Colonic mucosa (tissue), 4 donors: ENCODE data around the gene RYR3. TPM values are rescaled to one million over a fixed set of nuclear protein-coding genes. Genes with fewer than 3 reads are reported as not detected.

Experiments
- DNase-seq: peaks from one replicate; pipeline ENCODE4 v3.0.0-alpha.2; 2020
- H3K27ac ChIP-seq: fragments of 200-600 bp; one replicate; pipeline ENCODE4 v1.8.0; 2021
- H3K27me3 ChIP-seq: fragments of 200-600 bp; one replicate; pipeline ENCODE4 v1.8.0; 2021
- H3K36me3 ChIP-seq: fragments of 200-600 bp; one replicate; pipeline ENCODE4 v1.8.0; 2021
- H3K4me1 ChIP-seq: fragments of 200-600 bp; one replicate; pipeline ENCODE4 v1.8.0; 2021; ENCODE audit warnings: mild to moderate bottlenecking
- H3K4me3 ChIP-seq: fragments of 200-600 bp; one replicate; pipeline ENCODE4 v1.8.0; 2021
- H3K9ac ChIP-seq, 2 donors: one replicate each; pipeline ENCODE4 v1.7.0; 2013; ENCODE audit warnings: control low read depth in 2 of 2, low read depth in 2 of 2, low read length in 2 of 2
- H3K9me3 ChIP-seq: fragments of 200-600 bp; one replicate; pipeline ENCODE4 v1.8.0; 2021
- CTCF ChIP-seq: fragments of 200-600 bp; IDR thresholded peaks from one replicate; pipeline ENCODE4 v1.8.0; 2022; ENCODE audit warnings: antibody characterized with exemption, mild to moderate bottlenecking
- intact Hi-C: fragments of 100-400 bp; cut with DNase I; formaldehyde crosslinking; loops from one replicate; pipeline ENCODE4 v1.14.1; 2022
- total RNA-seq, 2 donors: library from RNA; stranded (reverse); fragmentation: NEBNext Ultra II Directional in 1 of 2; extraction: Animal tissue kit (Norgen Biotek cat#: 25700) in 1 of 2; gene quantifications; one replicate each; pipeline ENCODE4 v1.2.1, GENCODE V29; 2021
- donor health status: healthy.
- donor health status: DM: no; HTN: no; CAD: no.
- donor health status: DM: no; HTN: no; CAD: no.

Gene RYR3
- total RNA-seq, 2 donors from 2014 or later, result 0.17 to 1.1 TPM

DNA sequence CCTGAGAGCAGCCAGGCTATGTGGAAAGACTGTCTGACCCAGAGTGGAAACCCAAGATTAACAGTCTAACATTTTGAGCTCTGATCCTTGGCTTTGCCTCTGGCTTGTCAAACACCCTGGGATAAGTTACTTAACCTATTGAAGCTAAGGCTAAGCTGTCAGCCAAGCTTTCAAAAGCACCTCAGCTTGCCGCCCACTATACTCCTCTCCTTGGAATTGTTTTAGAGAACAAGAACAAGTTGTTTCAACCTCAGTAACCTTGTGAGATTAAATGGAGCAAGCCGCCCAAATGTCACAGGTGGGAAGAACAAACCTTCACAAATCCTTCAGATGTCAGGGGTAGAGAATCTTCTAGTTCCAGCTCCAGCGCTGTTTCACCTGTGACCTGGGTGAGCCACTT lies 235.1 kb downstream of the RYR3 start:
- intact Hi-C loops, result no loop called here
- Histone ChIP-seq H3K36me3 (no peaks in the 10 kb centered on the region), H3K9me3 (no peaks in the 10 kb centered on the region), H3K27me3 (no peaks in the 10 kb centered on the region), H3K9ac (no peak overlapping the region), H3K4me3 (no peak overlapping the region), H3K4me1 (no peaks in the 10 kb centered on the region), H3K27ac (no peak overlapping the region)
- no peak for DNase-seq
- TF ChIP-seq CTCF, result no peak

DNA sequence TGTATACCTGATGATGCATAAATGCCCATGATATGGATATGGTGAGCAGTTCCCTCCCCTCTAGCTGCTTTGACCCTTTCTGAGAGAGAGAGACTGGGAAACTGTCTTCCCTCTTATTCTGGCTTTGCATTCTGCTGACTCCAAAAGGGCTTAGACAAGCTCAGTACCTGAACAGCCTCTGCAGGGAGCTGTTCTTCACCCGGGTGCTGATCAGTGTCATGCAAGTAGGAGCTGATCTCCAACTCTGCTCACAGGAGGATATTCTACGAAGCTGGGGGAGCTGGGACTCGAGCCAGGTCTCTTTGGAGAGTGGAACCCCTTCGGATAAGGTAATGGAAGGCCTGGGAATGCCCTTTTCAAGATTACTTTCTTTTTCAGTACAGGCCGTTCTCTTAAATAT lies 237.1 kb downstream of the RYR3 start:
- H3K27ac ChIP-seq, result no peak overlapping the region
- H3K9me3 ChIP-seq, result no peaks in the 10 kb centered on the region
- H3K27me3 ChIP-seq, result no peaks in the 10 kb centered on the region
- intact Hi-C loops, result no loop called here
- no peak overlapping the region for H3K9ac ChIP-seq
- H3K4me3 ChIP-seq, result no peak overlapping the region
- H3K36me3 ChIP-seq, result no peaks in the 10 kb centered on the region
- no peak for TF ChIP-seq CTCF
- H3K4me1 ChIP-seq, result no peaks in the 10 kb centered on the region
- no peak for DNase-seq

GRCh38 chr15:33551860-33552259 lies 241.1 kb downstream of the RYR3 start:
- no peak overlapping the region for H3K9ac ChIP-seq
- TF ChIP-seq CTCF, result no peak
- no peak overlapping the region for H3K27ac ChIP-seq
- no peak overlapping the region for H3K4me3 ChIP-seq
- no peaks in the 10 kb centered on the region for H3K9me3 ChIP-seq
- H3K27me3 ChIP-seq, result no peaks in the 10 kb centered on the region
- intact Hi-C loops, result no loop called here
- no peaks in the 10 kb centered on the region for H3K36me3 ChIP-seq
- no peak for DNase-seq
- no peaks in the 10 kb centered on the region for H3K4me1 ChIP-seq

DNA sequence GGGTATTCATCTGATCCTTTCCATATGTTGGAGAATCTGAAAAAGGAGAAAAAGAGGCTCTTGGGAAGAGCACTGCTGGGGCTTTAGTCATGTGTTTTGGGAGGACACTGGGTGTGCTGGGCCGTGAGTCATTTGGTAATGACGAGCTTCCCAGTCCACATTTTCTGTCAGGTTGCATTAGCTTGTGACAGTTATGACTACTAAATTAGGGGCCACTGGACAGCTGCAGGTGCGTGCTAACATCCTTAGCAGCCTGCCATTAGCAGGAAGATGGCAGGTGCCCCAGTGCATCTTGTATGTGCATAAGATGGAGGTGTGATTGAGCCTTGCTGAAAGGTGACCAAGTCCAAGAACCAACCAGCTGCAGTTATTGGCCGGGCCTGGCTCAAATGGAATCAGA lies 242.4 kb downstream of the RYR3 start:
- H3K27ac ChIP-seq, result no peak overlapping the region
- no peaks in the 10 kb centered on the region for H3K9me3 ChIP-seq
- H3K36me3 ChIP-seq, result no peaks in the 10 kb centered on the region
- H3K9ac ChIP-seq, result no peak overlapping the region
- TF ChIP-seq CTCF, result no peak
- intact Hi-C loops, result no loop called here
- DNase-seq, result no peak
- no peak overlapping the region for H3K4me3 ChIP-seq
- no peaks in the 10 kb centered on the region for H3K27me3 ChIP-seq
- H3K4me1 ChIP-seq, result no peaks in the 10 kb centered on the region

DNA sequence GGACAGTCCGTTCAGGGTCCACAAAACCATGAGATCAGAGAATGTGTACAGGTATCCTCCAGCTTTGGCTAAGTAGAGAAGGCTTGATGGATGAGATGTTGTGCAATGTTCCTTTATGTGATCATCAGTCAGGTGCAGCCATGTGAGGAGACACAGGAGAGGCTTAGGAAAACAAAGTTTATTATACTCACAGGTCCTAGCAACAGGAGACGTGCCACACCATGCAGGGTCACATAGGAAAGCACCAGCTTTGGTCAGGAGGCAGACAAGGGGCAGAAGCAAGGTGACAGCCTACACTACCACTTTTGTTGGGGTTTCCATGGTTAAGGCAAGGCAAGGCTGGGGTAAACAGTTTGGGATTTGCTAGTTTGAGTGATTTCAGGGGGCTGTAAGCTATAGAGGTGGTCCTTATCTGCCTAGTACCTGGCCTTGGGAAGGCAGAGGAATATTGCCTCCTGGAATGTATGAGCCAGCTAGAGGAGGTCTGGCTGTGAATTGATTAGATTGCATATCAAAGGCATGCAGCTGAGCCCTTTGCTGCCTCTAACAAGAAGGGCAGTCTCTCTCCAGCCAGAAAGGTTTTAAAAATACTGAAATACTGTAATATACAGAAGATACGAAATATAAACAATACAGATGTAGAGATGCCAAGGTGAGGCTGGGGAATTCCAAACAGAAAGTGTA lies 248.6 kb downstream of the RYR3 start:
- no peak for DNase-seq
- Histone ChIP-seq H3K4me1 (no peaks in the 10 kb centered on the region), H3K27ac (no peak overlapping the region), H3K9ac (no peak overlapping the region), H3K9me3 (no peaks in the 10 kb centered on the region), H3K4me3 (no peak overlapping the region), H3K36me3 (no peaks in the 10 kb centered on the region), H3K27me3 (no peaks in the 10 kb centered on the region)
- TF ChIP-seq CTCF, result no peak
- intact Hi-C loops, result no loop called here
